Measurements from ENCODE around the gene BGLAP.

The BGLAP gene

GRCh38 chr1:156253634-156254033 lies 11.7 kb downstream of the BGLAP start:
- no peak for DNase-seq (ENCODE audit: low read depth in 2 of 2, low spot score in 1 of 2)

- DNase-seq (ENCODE audit: low read depth in 2 of 2, low spot score in 1 of 2) = no peak
Measured at GRCh38 chr1:156257711-156258110, 15.7 kb downstream of the BGLAP start.

GRCh38 chr1:156258859-156259258 lies 16.9 kb downstream of the BGLAP start:
- DNase-seq (ENCODE audit: low read depth in 2 of 2, low spot score in 1 of 2) = no peak

GRCh38 chr1:156259805-156260204 lies 17.8 kb downstream of the BGLAP start:
- DNase-seq (ENCODE audit: low read depth in 2 of 2, low spot score in 1 of 2) = no peak

DNA sequence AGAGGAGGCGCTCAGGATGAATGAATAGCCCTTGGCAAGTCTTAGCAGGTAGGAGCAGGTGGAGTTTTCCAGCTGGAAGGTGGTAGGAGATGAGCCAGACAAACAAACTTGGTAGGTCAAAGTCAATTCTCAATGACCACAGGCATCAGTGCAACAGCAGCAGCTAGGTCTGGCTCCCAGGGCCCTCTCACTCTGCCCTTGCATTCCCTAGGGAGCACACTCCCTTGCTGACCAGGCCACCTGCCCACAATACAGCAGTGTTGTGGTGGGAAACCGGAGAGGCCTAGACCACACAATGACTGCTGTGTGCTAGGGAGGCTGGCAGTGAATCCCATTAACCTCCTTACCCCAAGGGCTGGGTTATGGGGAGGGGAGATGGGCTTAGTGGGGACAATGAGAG lies 18.9 kb downstream of the BGLAP start:
- DNase-seq (ENCODE audit: low read depth in 2 of 2, low spot score in 1 of 2) = no peak

DNA sequence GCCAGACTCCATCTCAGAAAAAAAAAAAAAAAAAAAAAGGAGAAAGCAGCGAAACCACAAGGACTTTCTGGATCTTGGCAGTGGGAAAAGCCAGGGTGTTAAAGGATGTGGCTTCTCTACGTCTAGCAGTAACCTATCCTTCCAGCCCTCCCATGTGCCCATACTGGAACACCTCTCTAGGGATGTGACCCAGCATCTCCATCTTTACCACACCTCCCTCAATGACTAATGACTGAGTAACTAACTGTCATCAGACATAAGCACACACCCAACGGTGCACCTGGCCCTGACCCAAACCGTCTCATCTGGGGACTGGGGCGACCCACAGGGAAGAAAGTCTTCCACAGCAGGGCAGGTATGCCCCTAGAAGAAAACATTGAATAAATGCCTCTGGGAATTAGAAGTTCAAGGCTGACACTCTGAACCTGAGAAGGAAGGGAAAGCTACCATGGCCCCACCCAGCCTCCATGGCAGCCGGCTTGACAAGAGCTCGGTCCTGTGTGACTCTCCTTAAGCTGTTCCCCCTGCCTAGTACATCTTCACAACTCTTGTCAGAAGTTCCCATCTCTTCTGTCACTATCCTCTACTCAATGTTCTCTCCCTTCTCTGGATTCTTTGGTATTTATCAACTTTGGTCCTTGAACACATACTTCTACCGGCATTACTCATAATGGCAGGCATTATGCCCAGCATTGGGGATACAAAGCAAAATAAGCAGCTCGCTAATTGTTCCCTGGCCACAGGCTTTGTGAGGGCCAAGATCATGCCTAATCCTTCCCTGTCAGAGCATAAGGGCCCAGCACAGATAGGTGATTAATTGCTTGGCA lies 20.7 kb downstream of the BGLAP start:
- DNase-seq (ENCODE audit: low read depth in 2 of 2, low spot score in 1 of 2) = no peak

- DNase-seq (ENCODE audit: low read depth in 2 of 2, low spot score in 1 of 2) = no peak
Measured at GRCh38 chr1:156263288-156263655, 21.3 kb downstream of the BGLAP start.

- DNase-seq (ENCODE audit: low read depth in 2 of 2, low spot score in 1 of 2) = no peak
Measured at GRCh38 chr1:156266051-156266450, 24.1 kb downstream of the BGLAP start.

GRCh38 chr1:156268336-156268735 lies 26.4 kb downstream of the BGLAP start:
- DNase-seq (ENCODE audit: low read depth in 2 of 2, low spot score in 1 of 2) = no peak

GRCh38 chr1:156270314-156270713 lies 28.3 kb downstream of the BGLAP start:
- no peak for DNase-seq (ENCODE audit: low read depth in 2 of 2, low spot score in 1 of 2)

- DNase-seq (ENCODE audit: low read depth in 2 of 2, low spot score in 1 of 2) = no peak
Measured at GRCh38 chr1:156276532-156276931, 34.5 kb downstream of the BGLAP start.

- no peak for DNase-seq (ENCODE audit: low read depth in 2 of 2, low spot score in 1 of 2)
Measured at GRCh38 chr1:156276966-156277381, 35.0 kb downstream of the BGLAP start.

GRCh38 chr1:156279837-156280236 lies 37.9 kb downstream of the BGLAP start:
- no peak for DNase-seq (ENCODE audit: low read depth in 2 of 2, low spot score in 1 of 2)

DNA sequence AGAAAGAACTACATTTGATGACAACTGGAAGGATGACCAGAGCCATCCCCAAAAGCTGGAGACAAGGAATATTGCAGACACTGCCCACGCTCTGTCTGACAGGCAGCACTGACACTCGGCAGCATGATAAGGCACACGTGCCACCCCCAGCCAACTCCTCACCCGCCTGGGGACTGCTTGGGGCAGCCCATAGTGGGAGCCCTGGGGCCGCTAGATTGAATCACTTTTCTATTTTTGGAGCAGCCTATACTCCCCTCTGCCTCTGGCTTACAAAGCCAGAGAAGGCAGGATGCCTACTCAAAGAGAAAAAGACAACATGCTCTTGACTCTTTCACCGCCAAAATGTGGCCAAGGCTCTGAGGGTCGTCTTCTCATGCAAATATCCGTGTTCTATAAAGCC lies 39.3 kb downstream of the BGLAP start:
- peak in 1 of 2 donors; percentile 24 for DNase-seq (ENCODE audit: low read depth in 2 of 2, low spot score in 1 of 2)

DNA sequence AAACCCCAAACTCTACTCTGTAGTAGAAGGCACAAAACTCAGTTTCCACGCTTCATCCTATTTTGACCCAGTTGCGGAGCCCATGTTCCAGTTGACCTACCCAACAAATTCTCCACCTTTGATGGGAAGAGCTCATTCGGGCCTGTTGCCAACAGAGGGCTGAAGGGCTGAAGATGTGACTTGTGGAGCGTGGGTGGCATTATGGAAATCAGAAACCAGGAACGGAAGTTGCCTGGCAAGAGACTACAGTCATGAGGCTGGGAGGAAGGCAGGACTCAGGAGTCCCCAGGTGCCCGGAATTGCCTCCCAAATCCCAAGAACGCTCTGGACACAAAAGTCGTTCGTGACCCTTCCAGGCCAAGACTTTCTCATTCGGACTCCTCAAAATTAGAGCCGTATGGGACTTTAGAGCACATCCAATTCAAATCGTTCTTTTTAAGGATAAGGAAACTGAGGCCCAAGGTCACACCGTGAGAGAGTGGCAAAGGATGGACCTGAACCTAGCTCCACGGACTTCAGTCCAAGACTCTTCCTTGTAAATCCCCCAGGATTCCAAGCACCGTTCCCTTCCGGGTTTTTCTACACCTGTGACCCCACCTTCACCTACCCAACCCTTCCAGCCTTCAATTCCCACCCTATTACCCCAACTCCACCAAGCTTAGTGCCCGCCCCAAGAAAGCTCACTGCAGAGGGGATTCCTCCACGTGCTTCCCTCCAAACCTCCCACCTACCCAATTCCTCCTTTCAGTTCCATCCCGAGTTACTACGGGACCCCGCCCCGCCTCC lies 39.9 kb downstream of the BGLAP start:
- DNase-seq (ENCODE audit: low read depth in 2 of 2, low spot score in 1 of 2) = peak in 1 of 2 donors; percentile 4

GRCh38 chr1:156282479-156283222 lies 40.7 kb downstream of the BGLAP start, which contains the start of gene SMG5:
Gene SMG5, minus strand, starts transcription at chr1:156282825. Its CDS starts 145 bp downstream, at chr1:156282680.
- peak; percentile 81 to 88 for DNase-seq (ENCODE audit: low read depth in 2 of 2, low spot score in 1 of 2)

DNA sequence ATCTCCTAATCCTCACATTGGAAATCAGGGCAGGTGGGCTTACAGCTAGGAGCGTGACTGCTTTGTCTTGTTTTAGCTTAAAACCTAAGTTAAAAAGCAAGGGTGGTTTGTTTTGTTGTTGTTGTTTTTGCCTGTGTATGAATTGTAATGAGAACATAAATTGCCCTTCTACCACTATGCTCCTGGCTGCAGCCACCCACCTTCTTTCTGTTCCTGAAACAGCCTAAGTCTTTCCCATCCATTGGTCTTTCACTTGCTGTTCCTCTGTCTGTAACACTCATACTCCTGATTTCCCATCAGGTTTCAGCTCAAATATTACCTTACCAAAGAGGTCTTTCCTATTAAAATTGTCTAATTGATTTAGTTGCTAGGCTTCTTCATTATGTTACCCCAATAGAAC lies 41.5 kb downstream of the BGLAP start:
- no peak for DNase-seq (ENCODE audit: low read depth in 2 of 2, low spot score in 1 of 2)

DNA sequence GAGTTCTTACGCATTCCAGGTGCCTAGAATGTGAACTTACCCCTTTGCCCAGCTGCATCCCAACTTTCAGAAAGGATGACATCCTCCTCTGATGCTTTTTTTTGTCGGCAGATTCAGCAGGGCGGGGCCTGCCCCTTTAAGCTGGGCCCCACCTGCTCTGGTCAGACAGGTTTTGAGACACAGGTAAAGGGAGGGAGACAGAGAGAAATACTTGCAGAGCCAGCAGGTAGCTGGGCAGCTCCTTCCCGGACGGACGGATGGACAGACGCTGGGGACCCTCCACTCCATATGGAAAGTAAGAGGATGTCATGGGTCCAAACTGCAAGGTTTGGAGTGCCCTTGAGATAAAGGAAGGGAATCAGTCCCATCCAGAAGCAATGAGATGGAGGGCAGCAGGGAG lies 42.1 kb downstream of the BGLAP start, which contains the start of gene TMEM79:
Gene TMEM79 (plus strand): TSS at position 214 of the 400 bp plus-strand sequence. CDS start 902 bp downstream, outside the sequence.
- DNase-seq (ENCODE audit: low read depth in 2 of 2, low spot score in 1 of 2) = no peak

GRCh38 chr1:156284757-156285156 lies 42.8 kb downstream of the BGLAP start:
- no peak for DNase-seq (ENCODE audit: low read depth in 2 of 2, low spot score in 1 of 2)

DNA sequence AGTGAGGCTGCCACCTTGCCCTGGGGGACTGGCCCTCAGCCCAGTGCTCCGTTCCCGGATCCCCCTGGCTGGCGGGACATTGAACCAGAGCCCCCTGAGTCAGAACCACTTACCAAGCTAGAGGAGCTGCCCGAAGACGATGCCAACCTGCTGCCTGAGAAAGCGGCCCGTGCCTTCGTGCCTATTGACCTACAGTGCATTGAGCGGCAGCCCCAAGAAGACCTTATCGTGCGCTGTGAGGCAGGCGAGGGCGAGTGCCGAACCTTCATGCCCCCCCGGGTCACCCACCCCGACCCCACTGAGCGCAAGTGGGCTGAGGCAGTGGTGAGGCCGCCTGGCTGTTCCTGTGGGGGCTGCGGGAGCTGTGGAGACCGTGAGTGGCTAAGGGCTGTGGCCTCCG lies 43.5 kb downstream of the BGLAP start:
- DNase-seq (ENCODE audit: low read depth in 2 of 2, low spot score in 1 of 2) = no peak

DNA sequence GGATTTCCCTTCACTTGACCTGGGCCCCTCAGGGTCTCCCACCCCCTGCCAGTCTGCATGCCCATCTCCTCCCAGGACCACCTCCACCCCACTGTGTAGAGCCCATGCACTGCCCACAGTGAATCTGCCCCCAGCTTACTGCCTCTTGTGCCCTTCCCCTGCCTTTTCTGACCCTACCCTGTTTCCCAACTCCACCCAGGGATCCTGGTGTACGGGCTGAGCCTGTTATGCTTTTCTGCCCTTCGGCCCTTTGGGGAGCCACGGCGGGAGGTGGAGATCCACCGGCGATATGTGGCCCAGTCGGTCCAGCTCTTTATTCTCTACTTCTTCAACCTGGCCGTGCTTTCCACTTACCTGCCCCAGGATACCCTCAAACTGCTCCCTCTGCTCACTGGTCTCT lies 44.1 kb downstream of the BGLAP start:
- no peak for DNase-seq (ENCODE audit: low read depth in 2 of 2, low spot score in 1 of 2)
